HL-60 (cell line): ENCODE results near the gene DDX18.

Source experiments
- GABPA ChIP-seq: IDR thresholded peaks from 2 replicates; pipeline ENCODE4 v1.6.1; 2012; ENCODE audit warnings: low read depth
- POLR2AphosphoS5 ChIP-seq: IDR thresholded peaks from 2 replicates; pipeline ENCODE4 v1.6.1; 2012; ENCODE audit warnings: low read depth
- SPI1 ChIP-seq: IDR thresholded peaks from 2 replicates; pipeline ENCODE4 v1.6.1; 2012; ENCODE audit warnings: low read depth, mild to moderate bottlenecking, borderline replicate concordance
- TF ChIP-seq, protein P1 (sequence below): IDR thresholded peaks from 2 replicates; pipeline ENCODE4 v1.6.1; 2012; ENCODE audit warnings: low read depth; ENCODE audit not compliant: insufficient replicate concordance
- TF ChIP-seq, protein P2 (sequence below): IDR thresholded peaks from one replicate; pipeline ENCODE4 v1.5.1; 2011; ENCODE audit warnings: low read length, control low read depth, inconsistent platforms; ENCODE audit not compliant: insufficient read depth

DNA sequence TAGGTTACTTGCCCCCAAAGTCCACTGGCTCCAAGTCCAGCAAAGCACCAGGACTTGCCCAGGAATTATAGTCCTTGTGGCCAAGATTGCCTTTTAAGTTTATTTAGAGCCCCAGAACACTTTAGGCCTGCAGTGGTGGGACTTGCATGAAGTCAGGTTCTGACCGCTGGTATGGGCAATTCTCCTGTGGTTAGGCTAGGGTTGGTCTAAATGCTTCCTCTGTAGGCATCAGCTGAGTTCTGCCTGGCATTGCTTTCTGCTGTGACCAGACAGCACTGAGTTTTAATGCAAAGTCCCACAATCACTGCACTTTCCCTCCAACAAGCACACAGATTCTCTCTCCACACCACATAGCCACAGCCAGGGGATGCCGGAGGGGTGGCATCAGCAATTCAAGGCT lies 64.5 kb downstream of the DDX18 start:
- TF ChIP-seq, protein P1, sequence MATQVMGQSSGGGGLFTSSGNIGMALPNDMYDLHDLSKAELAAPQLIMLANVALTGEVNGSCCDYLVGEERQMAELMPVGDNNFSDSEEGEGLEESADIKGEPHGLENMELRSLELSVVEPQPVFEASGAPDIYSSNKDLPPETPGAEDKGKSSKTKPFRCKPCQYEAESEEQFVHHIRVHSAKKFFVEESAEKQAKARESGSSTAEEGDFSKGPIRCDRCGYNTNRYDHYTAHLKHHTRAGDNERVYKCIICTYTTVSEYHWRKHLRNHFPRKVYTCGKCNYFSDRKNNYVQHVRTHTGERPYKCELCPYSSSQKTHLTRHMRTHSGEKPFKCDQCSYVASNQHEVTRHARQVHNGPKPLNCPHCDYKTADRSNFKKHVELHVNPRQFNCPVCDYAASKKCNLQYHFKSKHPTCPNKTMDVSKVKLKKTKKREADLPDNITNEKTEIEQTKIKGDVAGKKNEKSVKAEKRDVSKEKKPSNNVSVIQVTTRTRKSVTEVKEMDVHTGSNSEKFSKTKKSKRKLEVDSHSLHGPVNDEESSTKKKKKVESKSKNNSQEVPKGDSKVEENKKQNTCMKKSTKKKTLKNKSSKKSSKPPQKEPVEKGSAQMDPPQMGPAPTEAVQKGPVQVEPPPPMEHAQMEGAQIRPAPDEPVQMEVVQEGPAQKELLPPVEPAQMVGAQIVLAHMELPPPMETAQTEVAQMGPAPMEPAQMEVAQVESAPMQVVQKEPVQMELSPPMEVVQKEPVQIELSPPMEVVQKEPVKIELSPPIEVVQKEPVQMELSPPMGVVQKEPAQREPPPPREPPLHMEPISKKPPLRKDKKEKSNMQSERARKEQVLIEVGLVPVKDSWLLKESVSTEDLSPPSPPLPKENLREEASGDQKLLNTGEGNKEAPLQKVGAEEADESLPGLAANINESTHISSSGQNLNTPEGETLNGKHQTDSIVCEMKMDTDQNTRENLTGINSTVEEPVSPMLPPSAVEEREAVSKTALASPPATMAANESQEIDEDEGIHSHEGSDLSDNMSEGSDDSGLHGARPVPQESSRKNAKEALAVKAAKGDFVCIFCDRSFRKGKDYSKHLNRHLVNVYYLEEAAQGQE, result no peak
- TF ChIP-seq POLR2AphosphoS5, result no peak
- TF ChIP-seq, protein P2, sequence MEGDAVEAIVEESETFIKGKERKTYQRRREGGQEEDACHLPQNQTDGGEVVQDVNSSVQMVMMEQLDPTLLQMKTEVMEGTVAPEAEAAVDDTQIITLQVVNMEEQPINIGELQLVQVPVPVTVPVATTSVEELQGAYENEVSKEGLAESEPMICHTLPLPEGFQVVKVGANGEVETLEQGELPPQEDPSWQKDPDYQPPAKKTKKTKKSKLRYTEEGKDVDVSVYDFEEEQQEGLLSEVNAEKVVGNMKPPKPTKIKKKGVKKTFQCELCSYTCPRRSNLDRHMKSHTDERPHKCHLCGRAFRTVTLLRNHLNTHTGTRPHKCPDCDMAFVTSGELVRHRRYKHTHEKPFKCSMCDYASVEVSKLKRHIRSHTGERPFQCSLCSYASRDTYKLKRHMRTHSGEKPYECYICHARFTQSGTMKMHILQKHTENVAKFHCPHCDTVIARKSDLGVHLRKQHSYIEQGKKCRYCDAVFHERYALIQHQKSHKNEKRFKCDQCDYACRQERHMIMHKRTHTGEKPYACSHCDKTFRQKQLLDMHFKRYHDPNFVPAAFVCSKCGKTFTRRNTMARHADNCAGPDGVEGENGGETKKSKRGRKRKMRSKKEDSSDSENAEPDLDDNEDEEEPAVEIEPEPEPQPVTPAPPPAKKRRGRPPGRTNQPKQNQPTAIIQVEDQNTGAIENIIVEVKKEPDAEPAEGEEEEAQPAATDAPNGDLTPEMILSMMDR, result no peak
- no peak for TF ChIP-seq SPI1
- TF ChIP-seq GABPA, result no peak
